H1 (cell line): Measurements from ENCODE around the gene SLC16A9. TPM values are rescaled to one million over a fixed set of nuclear protein-coding genes. Genes with fewer than 3 reads are reported as not detected.

Experiments used
- CTCF ChIA-PET: fragments of 300-600 bp; sonication (Branson Sonifier 250); formaldehyde crosslinking; loops from one replicate; lab custom pipeline; 2021; ENCODE audit not compliant: partially characterized antibody; lab: Charles Lee
- POLR2A ChIA-PET: fragments of 300-600 bp; sonication (Branson Sonifier 250); formaldehyde crosslinking; loops from one replicate; lab custom pipeline; 2021; ENCODE audit warnings: inconsistent platforms; ENCODE audit not compliant: partially characterized antibody; lab: Charles Lee
- DNase-seq, 2 experiments: peaks; one replicate each; pipeline versions ENCODE4 v3.0.0 to v3.0.0-alpha.2; 2010 to 2022; ENCODE audit warnings: low spot score in 2 of 2, low read depth in 1 of 2, mixed read lengths in 1 of 2
- FAIRE-seq: peaks from 2 replicates; lab custom pipeline; 2011; peaks lifted over from hg19 to GRCh38; lab: Jason Lieb, UNC
- H2AFZ ChIP-seq: 2 replicates; pipeline ENCODE4 v1.8.1; 2012; ENCODE audit warnings: low read length, inconsistent platforms
- H2AK5ac ChIP-seq: 2 replicates; pipeline ENCODE4 v1.6.1; 2013; ENCODE audit warnings: low read depth, low read length
- H2BK120ac ChIP-seq: replicated peaks from 2 replicates; pipeline ENCODE3; 2013; ENCODE audit warnings: low read depth, low read length, inconsistent platforms
- H2BK12ac ChIP-seq: 2 replicates; pipeline ENCODE4 v1.6.1; 2013; ENCODE audit warnings: low read depth, low read length
- H2BK15ac ChIP-seq: 2 replicates; pipeline ENCODE4 v1.6.1; 2013; ENCODE audit warnings: low read length
- H2BK20ac ChIP-seq: 2 replicates; pipeline ENCODE4 v1.6.1; 2013; ENCODE audit warnings: low read length
- H2BK5ac ChIP-seq: 2 replicates; pipeline ENCODE4 v1.6.1; 2013; ENCODE audit warnings: low read depth, low read length
- H3K14ac ChIP-seq: 2 replicates; pipeline ENCODE4 v1.6.1; 2013; ENCODE audit warnings: inconsistent platforms; ENCODE audit not compliant: insufficient read length
- H3K18ac ChIP-seq: 2 replicates; pipeline ENCODE4 v1.6.1; 2013; ENCODE audit warnings: low read length; ENCODE audit errors: extremely low read depth
- H3K23ac ChIP-seq: 2 replicates; pipeline ENCODE4 v1.6.1; 2013; ENCODE audit warnings: inconsistent platforms; ENCODE audit not compliant: insufficient read length
- H3K23me2 ChIP-seq: 2 replicates; pipeline ENCODE4 v1.6.1; 2013; ENCODE audit warnings: low read depth, low read length
- H3K27ac ChIP-seq: 2 replicates; pipeline ENCODE4 v1.6.1; 2011; ENCODE audit warnings: low read depth, low read length, inconsistent platforms
- H3K27me3 ChIP-seq, 4 experiments: replicated peaks in 1 of 4; 1 replicate in 1 of 4; 2 replicates in 3 of 4; pipeline versions ENCODE4 v1.6.1 to v1.8.1; 2011 to 2013; ENCODE audit warnings: low read length in 3 of 4, mild to moderate bottlenecking in 3 of 4, inconsistent platforms in 2 of 4, mixed read lengths in 2 of 4, moderate library complexity in 1 of 4; ENCODE audit not compliant: control insufficient read depth in 3 of 4, insufficient read depth in 3 of 4; ENCODE audit errors: extremely low read depth in 1 of 4
- H3K36me3 ChIP-seq, 4 experiments: 2 replicates each; pipeline versions ENCODE4 v1.6.1 to v1.8.1; 2011 to 2013; ENCODE audit warnings: mild to moderate bottlenecking in 4 of 4, low read length in 3 of 4, moderate library complexity in 2 of 4, control low read depth in 1 of 4, inconsistent platforms in 1 of 4; ENCODE audit not compliant: insufficient read depth in 4 of 4, control insufficient read depth in 2 of 4
- H3K4ac ChIP-seq: replicated peaks from 2 replicates; pipeline ENCODE3; 2013; ENCODE audit warnings: low read length, low read depth, mixed read lengths, inconsistent platforms; ENCODE audit not compliant: insufficient read length
- H3K4me1 ChIP-seq, 4 experiments: replicated peaks in 1 of 4; 1 replicate in 1 of 4; 2 replicates in 3 of 4; pipeline versions ENCODE4 v1.6.1 to v1.8.1; 2011 to 2013; ENCODE audit warnings: low read length in 3 of 4, inconsistent platforms in 2 of 4, mixed read lengths in 1 of 4; ENCODE audit not compliant: insufficient read depth in 4 of 4, control insufficient read depth in 3 of 4
- H3K4me2 ChIP-seq, 2 experiments: 2 replicates each; pipeline versions ENCODE4 v1.6.1 to v1.8.1; 2011 to 2013; ENCODE audit warnings: low read depth in 2 of 2, low read length in 2 of 2, control low read depth in 1 of 2, inconsistent platforms in 1 of 2, mild to moderate bottlenecking in 1 of 2; ENCODE audit not compliant: insufficient read depth in 1 of 2
- H3K4me3 ChIP-seq, 4 experiments: fragments of 200-600, 300-600 bp in 1 of 4; sonication (generic), shearing (Covaris generic), sonication (Bioruptor Twin) in 1 of 4; 2 replicates each; pipeline versions ENCODE4 v1.5.1 to v1.8.1; 2011 to 2016; ENCODE audit warnings: low read length in 4 of 4, low read depth in 3 of 4, control low read depth in 2 of 4, inconsistent platforms in 2 of 4, mild to moderate bottlenecking in 2 of 4, mixed read lengths in 1 of 4, moderate library complexity in 1 of 4; ENCODE audit not compliant: insufficient read depth in 2 of 4; ENCODE audit errors: extremely low read depth in 1 of 4
- H3K56ac ChIP-seq: replicated peaks from 2 replicates; pipeline ENCODE3; 2013; ENCODE audit warnings: low read depth, mild to moderate bottlenecking, mixed read lengths, low read length, inconsistent platforms; ENCODE audit not compliant: insufficient read length
- H3K79me1 ChIP-seq: 2 replicates; pipeline ENCODE4 v1.6.1; 2013; ENCODE audit warnings: low read depth, low read length, control low read depth
- H3K79me2 ChIP-seq, 2 experiments: 2 replicates each; pipeline versions ENCODE4 v1.6.1 to v1.8.1; 2012 to 2013; ENCODE audit warnings: low read length in 2 of 2, mild to moderate bottlenecking in 2 of 2, inconsistent platforms in 1 of 2; ENCODE audit not compliant: insufficient read depth in 2 of 2, control insufficient read depth in 1 of 2
- H3K9ac ChIP-seq, 4 experiments: replicated peaks in 1 of 4; 1 replicate in 1 of 4; 2 replicates in 3 of 4; pipeline versions ENCODE4 v1.6.1 to v1.8.1; 2011 to 2013; ENCODE audit warnings: low read depth in 3 of 4, low read length in 3 of 4, control low read depth in 2 of 4, mild to moderate bottlenecking in 2 of 4, moderate library complexity in 2 of 4, inconsistent platforms in 1 of 4; ENCODE audit errors: extremely low read depth in 1 of 4
- H3K9me3 ChIP-seq, 2 experiments: 2 replicates each; pipeline versions ENCODE4 v1.6.1 to v1.8.1; 2012 to 2013; ENCODE audit warnings: mild to moderate bottlenecking in 2 of 2, moderate library complexity in 2 of 2, control low read depth in 1 of 2, inconsistent platforms in 1 of 2, low read depth in 1 of 2, low read length in 1 of 2, mixed read lengths in 1 of 2; ENCODE audit not compliant: insufficient read depth in 2 of 2
- H4K20me1 ChIP-seq, 2 experiments: replicated peaks in 1 of 2; 2 replicates each; pipeline versions ENCODE3 to v1.8.1; 2011 to 2013; ENCODE audit warnings: inconsistent platforms in 2 of 2, low read length in 2 of 2, mild to moderate bottlenecking in 1 of 2; ENCODE audit not compliant: insufficient read depth in 2 of 2, control insufficient read depth in 1 of 2
- H4K5ac ChIP-seq: 2 replicates; pipeline ENCODE4 v1.6.1; 2013; ENCODE audit warnings: low read length, low read depth, mixed read lengths, inconsistent platforms; ENCODE audit not compliant: insufficient read length
- H4K8ac ChIP-seq: 2 replicates; pipeline ENCODE4 v1.8.0; 2013; ENCODE audit warnings: mild to moderate bottlenecking, moderate library complexity, low read length, inconsistent platforms; ENCODE audit not compliant: insufficient read depth; ENCODE audit errors: extremely low read depth
- H4K91ac ChIP-seq: replicated peaks from 2 replicates; pipeline ENCODE3; 2013; ENCODE audit warnings: low read length, mixed read lengths, inconsistent platforms; ENCODE audit not compliant: insufficient read length
- ATF2 ChIP-seq: IDR thresholded peaks from 2 replicates; pipeline ENCODE4 v1.6.1; 2012; ENCODE audit warnings: low read length, inconsistent platforms
- GTF2F1 ChIP-seq: IDR thresholded peaks from 2 replicates; pipeline ENCODE4 v1.6.1; 2012; ENCODE audit warnings: low read depth, low read length, improper control_type of control experiment, borderline replicate concordance
- JUN ChIP-seq: IDR thresholded peaks from 2 replicates; pipeline ENCODE4 v1.6.1; 2011; ENCODE audit warnings: low read depth, mild to moderate bottlenecking, improper control_type of control experiment, low read length
- JUND ChIP-seq: IDR thresholded peaks from 2 replicates; pipeline ENCODE4 v1.6.1; 2011; ENCODE audit warnings: mild to moderate bottlenecking, improper control_type of control experiment, low read length
- KDM4A ChIP-seq: IDR thresholded peaks from one replicate; pipeline ENCODE4 v1.7.1; 2012; ENCODE audit warnings: low read depth, mild to moderate bottlenecking, moderate library complexity, low read length, inconsistent platforms; ENCODE audit not compliant: severe bottlenecking
- POU5F1 ChIP-seq: IDR thresholded peaks from 2 replicates; pipeline ENCODE4 v1.6.1; 2011; ENCODE audit warnings: low read depth, mild to moderate bottlenecking, low read length, moderate library complexity
- RNF2 ChIP-seq: fragments of 200-900, 300-1000 bp; sonication (generic); IDR thresholded peaks from 2 replicates; pipeline ENCODE4 v1.7.1; 2016; ENCODE audit warnings: borderline replicate concordance, low read depth, mild to moderate bottlenecking, antibody characterized with exemption, low read length; ENCODE audit not compliant: poor library complexity, severe bottlenecking; ENCODE audit errors: missing control alignments
- SP4 ChIP-seq: IDR thresholded peaks from 2 replicates; pipeline ENCODE4 v1.6.1; 2012; ENCODE audit warnings: low read length, inconsistent platforms
- WGBS, 2 experiments: shearing (Covaris generic) in 1 of 2; methylation state at CpG; one replicate each; pipeline versions ENCODE4 v1.1.6 to v1.1.7; 2013 to 2015; ENCODE audit warnings: low lambda C conversion rate in 2 of 2, mixed read lengths in 2 of 2, inconsistent platforms in 1 of 2, low coverage in 1 of 2, missing lambda C conversion rate in 1 of 2; ENCODE audit not compliant: insufficient replicate concordance in 2 of 2, insufficient coverage in 1 of 2, insufficient read length in 1 of 2; ENCODE audit errors: extremely low coverage in 1 of 2, missing lambda C conversion rate in 1 of 2; 5-methylcytosine and 5-hydroxymethylcytosine counted together
- polyA plus RNA-seq, 7 experiments: library from polyadenylated mRNA; depleted of rRNA in 3 of 7; stranded (reverse) in 5 of 7; unstranded in 2 of 7; fragments of >200 nt in 5 of 7; fragments of 200-250 nt in 2 of 7; gene quantifications; 1 replicate in 5 of 7; 2 replicates in 1 of 7; 4 replicates in 1 of 7; pipeline versions ENCODE4 v1.2.1 to v1.2.3, GENCODE V29; 2011 to 2013; ENCODE audit warnings: missing spikeins in 2 of 7, mixed read lengths in 2 of 7
- total RNA-seq: library from RNA; stranded (reverse); fragmentation: NEBNext Ultra II Directional; extraction: Animal tissue kit (Norgen Biotek cat#: 25700); gene quantifications from 2 replicates; pipeline ENCODE4 v1.2.1, GENCODE V29; 2021

The SLC16A9 gene
- total and polyA plus RNA-seq, 2 of the 8 experiments (the other 6 are each of a cell fraction or from before 2014, with no cell fraction given), result 11.2 to 20.5 TPM

- no peak overlapping the region for H3K9ac ChIP-seq
- no peak overlapping the region for H3K18ac ChIP-seq
- no peak for DNase-seq
- H2BK15ac ChIP-seq, result no peak overlapping the region
- no peak for FAIRE-seq
- no peaks in the 10 kb centered on the region; a peak in 1 of 4 replicates for H3K9me3 ChIP-seq
- no peaks in the 10 kb centered on the region for H4K20me1 ChIP-seq
- H3K23me2 ChIP-seq, result no peaks in the 10 kb centered on the region
- H3K4me1 ChIP-seq, result peaks cover 0 to 9% (median 7%) of the 10 kb centered on the region in 4 experiments; a peak in 3 of 7 replicates
- WGBS, 2 experiments, result 92% methylated on average over 1 of the region's 1 CpG; no CpG with 5 or more reads in 1 of the 2 experiments
- ChIA-PET POLR2A (no interaction called here), CTCF (no interaction called here)
- H2AFZ ChIP-seq, result no peak overlapping the region
- H4K8ac ChIP-seq, result no peak overlapping the region
- no peaks in the 10 kb centered on the region; a peak in 1 of 7 replicates for H3K27me3 ChIP-seq
- H2BK120ac ChIP-seq, result no peak overlapping the region
- no peak overlapping the region for H4K5ac ChIP-seq
- H4K91ac ChIP-seq, result no peak overlapping the region
- H3K79me2 ChIP-seq, result no peaks in the 10 kb centered on the region
- H2AK5ac ChIP-seq, result no peak overlapping the region
- no peak overlapping the region for H2BK5ac ChIP-seq
- no peak overlapping the region for H2BK20ac ChIP-seq
- no peak overlapping the region for H3K4me3 ChIP-seq
- H3K4ac ChIP-seq, result no peak overlapping the region
- H3K36me3 ChIP-seq, result peaks cover 0 to 3% (median 0%) of the 10 kb centered on the region in 4 experiments; a peak in 3 of 8 replicates
- H3K27ac ChIP-seq, result no peak overlapping the region
- H3K23ac ChIP-seq, result no peak overlapping the region
- TF ChIP-seq ATF2 (no peak), JUND (no peak), SP4 (no peak), POU5F1 (no peak), RNF2 (no peak), GTF2F1 (no peak), KDM4A (no peak), JUN (no peak)
- TF ChIP-seq, all 59 proteins: peak for 0
- Histone ChIP-seq H3K79me1 (no peaks in the 10 kb centered on the region), H3K56ac (no peak overlapping the region), H3K14ac (no peak overlapping the region), H2BK12ac (no peak overlapping the region), H3K4me2 (no peak overlapping the region)
These were observed 54.3 kb downstream of the SLC16A9 start for GRCh38 chr10:59655309-59655708.
